ENCODE measurements around the gene TOMM5. TPM values are rescaled to one million over a fixed set of nuclear protein-coding genes. Genes with fewer than 3 reads are reported as not detected.

The TOMM5 gene
- total and polyA plus RNA-seq, 2 of the 13 experiments (the other 11 are each of a cell fraction or from before 2014, with no cell fraction given): 147 to 315 TPM

GRCh38 chr9:37559855-37560592 lies 32.4 kb downstream of the TOMM5 start:
- Histone ChIP-seq H3K36me3 (replicated peaks in 1 of 2; ENCODE audit: control insufficient read depth in 1 of 2, insufficient read depth in 2 of 2, low read length in 2 of 2) (no peaks in the 10 kb centered on the region; a peak in 1 of 5 replicates), H3K4me1 (ENCODE audit: insufficient read depth, low read length) (peaks cover 8% of the 10 kb centered on the region; the same call in 1 of the 2 replicates), H3K4me3 (replicated peaks in 1 of 3; ENCODE audit: insufficient read depth in 1 of 3, low read depth in 2 of 3, low read length in 3 of 3) (no peak overlapping the region), H3K9me3 (ENCODE audit: low read length) (peaks cover 11% of the 10 kb centered on the region), H2AFZ (ENCODE audit: low read length) (no peak overlapping the region), H3K79me2 (ENCODE audit: insufficient read depth, low read length) (no peaks in the 10 kb centered on the region), H3K27me3 (ENCODE audit: control insufficient read depth in 1 of 2, insufficient read depth in 2 of 2, low read length in 2 of 2) (no peaks in the 10 kb centered on the region), H3K27ac (ENCODE audit: extremely low read length, insufficient read depth, low read length) (no peak overlapping the region), H3K4me2 (ENCODE audit: low read depth, low read length) (no peak overlapping the region), H4K20me1 (ENCODE audit: insufficient read depth, low read length) (no peaks in the 10 kb centered on the region), H3K9ac (ENCODE audit: insufficient read depth, low read depth, low read length) (no peak overlapping the region)
- FAIRE-seq (no peak), ATAC-seq (no peak), DNase-seq (ENCODE audit: low spot score) (no peak)
- in situ Hi-C loops (cut with HindIII; ENCODE audit: extremely low pct_ligation_motif_present, low pct_unique_long_range_greater_than_20kb): no loop called here
- CTCF ChIA-PET (ENCODE audit: low intra/inter-chr PET ratio, low total read pairs): no interaction called here
- intact Hi-C loops (cut with micrococcal nuclease; ENCODE audit: unreplicated experiment): no loop called here
- WGBS (ENCODE audit: low lambda C conversion rate): 89% methylated on average over 5 of the region's 5 CpGs
- TF ChIP-seq RARA (CRISPR knock-in tag; IDR thresholded peaks at IDR 0.05) (no peak), ZNF121 (CRISPR knock-in tag; IDR thresholded peaks at IDR 0.05) (no peak), MIER3 (CRISPR knock-in tag; IDR thresholded peaks at IDR 0.05; ENCODE audit: borderline replicate concordance) (no peak), ZNF577 (CRISPR knock-in tag; IDR thresholded peaks at IDR 0.05; ENCODE audit: borderline replicate concordance, low read depth) (no peak)
- POLR2A ChIA-PET: no interaction called here
- BruUV-seq (replicated peaks): no TSS peak

GRCh38 chr9:37559125-37559524 lies 33.3 kb downstream of the TOMM5 start:
- Histone ChIP-seq H3K4me1 (ENCODE audit: insufficient read depth, low read length) (peaks cover 8% of the 10 kb centered on the region; the same call in 1 of the 2 replicates), H2AFZ (ENCODE audit: low read length) (no peak overlapping the region), H3K36me3 (replicated peaks in 1 of 2; ENCODE audit: control insufficient read depth in 1 of 2, insufficient read depth in 2 of 2, low read length in 2 of 2) (no peaks in the 10 kb centered on the region), H3K4me3 (replicated peaks in 1 of 3; ENCODE audit: insufficient read depth in 1 of 3, low read depth in 2 of 3, low read length in 3 of 3) (no peak overlapping the region), H3K27ac (ENCODE audit: extremely low read length, insufficient read depth, low read length) (no peak overlapping the region), H4K20me1 (ENCODE audit: insufficient read depth, low read length) (no peaks in the 10 kb centered on the region), H3K79me2 (ENCODE audit: insufficient read depth, low read length) (no peaks in the 10 kb centered on the region), H3K27me3 (ENCODE audit: control insufficient read depth in 1 of 2, insufficient read depth in 2 of 2, low read length in 2 of 2) (no peaks in the 10 kb centered on the region), H3K9ac (ENCODE audit: insufficient read depth, low read depth, low read length) (no peak overlapping the region), H3K9me3 (ENCODE audit: low read length) (peaks cover 6% of the 10 kb centered on the region), H3K4me2 (ENCODE audit: low read depth, low read length) (no peak overlapping the region)
- intact Hi-C loops (cut with micrococcal nuclease; ENCODE audit: unreplicated experiment) (no loop called here), in situ Hi-C loops (cut with HindIII; ENCODE audit: extremely low pct_ligation_motif_present, low pct_unique_long_range_greater_than_20kb) (no loop called here)
- POLR2A ChIA-PET: no interaction called here
- DNase-seq (ENCODE audit: low spot score) (no peak), FAIRE-seq (no peak), ATAC-seq (no peak)
- no TSS peak for BruUV-seq (replicated peaks)
- CTCF ChIA-PET (ENCODE audit: low intra/inter-chr PET ratio, low total read pairs): no interaction called here
- 91% methylated on average over 1 of the region's 1 CpG for WGBS (ENCODE audit: low lambda C conversion rate)
- TF ChIP-seq ZBTB26 (CRISPR knock-in tag; IDR thresholded peaks at IDR 0.05; ENCODE audit: borderline replicate concordance): no peak
- TF ChIP-seq KLF13 (CRISPR knock-in tag; IDR thresholded peaks at IDR 0.05): no peak
- no peak for TF ChIP-seq SIX1 (CRISPR knock-in tag; IDR thresholded peaks at IDR 0.05; ENCODE audit: borderline replicate concordance)
- TF ChIP-seq SSRP1 (CRISPR knock-in tag; IDR thresholded peaks at IDR 0.05): no peak
- no peak for TF ChIP-seq FOXK1 (CRISPR knock-in tag; IDR thresholded peaks at IDR 0.05; ENCODE audit: borderline replicate concordance, low read depth)
- no peak for TF ChIP-seq ETS1 (CRISPR knock-in tag; IDR thresholded peaks at IDR 0.05)
- TF ChIP-seq BRD4 (CRISPR knock-in tag; IDR thresholded peaks at IDR 0.05): no peak
- no peak for TF ChIP-seq ZNF790 (CRISPR knock-in tag; IDR thresholded peaks at IDR 0.05; ENCODE audit: borderline replicate concordance)
- no peak for TF ChIP-seq IKZF5 (CRISPR knock-in tag; IDR thresholded peaks at IDR 0.05)
- TF ChIP-seq NR2F6 (IDR thresholded peaks at IDR 0.05): no peak
- no peak for TF ChIP-seq NR2F6 (CRISPR knock-in tag; IDR thresholded peaks at IDR 0.05)

All from HepG2 (cell line).